B cell (primary cell): ENCODE results near the gene CREB5. TPM values are rescaled to one million over a fixed set of nuclear protein-coding genes. Genes with fewer than 3 reads are reported as not detected.

ENCODE experiments used
- ATAC-seq: fragments of 200-7000 bp; cut with Tn5 transposase; one replicate; pipeline ENCODE4 v1.10.0; 2021; ENCODE audit warnings: low read depth, mild to moderate bottlenecking, moderate number of reproducible peaks, moderate library complexity
- CTCF ChIA-PET: fragments of 350-600 bp; sonication (Branson Sonifier 250); formaldehyde crosslinking; loops from one replicate; lab custom pipeline; 2021; ENCODE audit warnings: antibody characterized with exemption, inconsistent platforms; lab: Charles Lee
- POLR2A ChIA-PET: fragments of 350-600 bp; sonication (Branson Sonifier 250); formaldehyde crosslinking; loops from one replicate; lab custom pipeline; 2021; ENCODE audit warnings: antibody characterized with exemption; lab: Charles Lee
- DNase-seq: peaks from one replicate; pipeline ENCODE4 v3.0.0; 2013
- H2AFZ ChIP-seq: 2 replicates; pipeline ENCODE4 v1.6.1; 2012; ENCODE audit warnings: mild to moderate bottlenecking, low read depth, low read length; ENCODE audit not compliant: insufficient read depth, poor library complexity, severe bottlenecking
- H3K27ac ChIP-seq, 2 donors: 1 replicate in 1 of 2; 2 replicates in 1 of 2; pipeline ENCODE4 v1.5.1; 2012 to 2013; ENCODE audit warnings: low read length in 2 of 2, mild to moderate bottlenecking in 2 of 2, moderate library complexity in 1 of 2
- H3K27me3 ChIP-seq, 4 experiments: fragments of 200-600 bp in 1 of 4; sonication (generic) in 1 of 4; replicated peaks in 1 of 4; 1 replicate in 2 of 4; 2 replicates in 2 of 4; pipeline versions ENCODE4 v1.6.1 to v1.7.0; 2013 to 2016; ENCODE audit warnings: low read length in 3 of 4, mild to moderate bottlenecking in 2 of 4, mixed read lengths in 1 of 4, moderate library complexity in 1 of 4; ENCODE audit not compliant: insufficient read depth in 4 of 4, control insufficient read depth in 3 of 4; ENCODE audit errors: control extremely low read depth in 1 of 4
- H3K36me3 ChIP-seq, 2 experiments: replicated peaks in 1 of 2; 1 replicate in 1 of 2; 2 replicates in 1 of 2; pipeline versions ENCODE4 v1.6.1 to v1.7.1; 2013; ENCODE audit warnings: low read length in 1 of 2; ENCODE audit not compliant: insufficient read depth in 2 of 2, control insufficient read depth in 1 of 2; ENCODE audit errors: control extremely low read depth in 1 of 2, extremely low read depth in 1 of 2
- H3K4me1 ChIP-seq, 2 donors: fragments of 200-600 bp in 1 of 2; sonication (generic) in 1 of 2; 1 replicate in 1 of 2; 2 replicates in 1 of 2; pipeline versions ENCODE4 v1.5.1 to v1.6.1; 2013 to 2017; ENCODE audit warnings: low read length in 2 of 2; ENCODE audit not compliant: control insufficient read depth in 2 of 2, insufficient read depth in 2 of 2
- H3K4me2 ChIP-seq: replicated peaks from 2 replicates; pipeline ENCODE3; 2012; ENCODE audit warnings: mild to moderate bottlenecking, low read depth, low read length; ENCODE audit not compliant: poor library complexity, severe bottlenecking
- H3K4me3 ChIP-seq, 5 experiments: fragments of 200-600 bp in 1 of 5; sonication (generic) in 1 of 5; 1 replicate in 3 of 5; 2 replicates in 2 of 5; pipeline versions ENCODE4 v1.5.1 to v1.7.0; 2011 to 2016; ENCODE audit warnings: low read length in 4 of 5, mild to moderate bottlenecking in 4 of 5, low read depth in 2 of 5, control low read depth in 1 of 5, moderate library complexity in 1 of 5; ENCODE audit not compliant: insufficient read depth in 1 of 5; ENCODE audit errors: control extremely low read depth in 1 of 5, extremely low read depth in 1 of 5
- H3K79me2 ChIP-seq: fragments of 200-600 bp; sonication (generic); one replicate; pipeline ENCODE4 v1.6.0; 2016; ENCODE audit warnings: low read length; ENCODE audit not compliant: control insufficient read depth, insufficient read depth
- H3K9ac ChIP-seq: fragments of 200-600 bp; sonication (generic); 2 replicates; pipeline ENCODE4 v1.6.1; 2017; ENCODE audit warnings: mild to moderate bottlenecking, low read length, moderate library complexity
- H3K9me3 ChIP-seq, 3 donors: one replicate each; pipeline versions ENCODE4 v1.6.1 to v1.7.1; 2013; ENCODE audit warnings: low read length in 2 of 3; ENCODE audit not compliant: control insufficient read depth in 2 of 3, insufficient read depth in 1 of 3; ENCODE audit errors: control extremely low read depth in 1 of 3
- H4K20me1 ChIP-seq: 2 replicates; pipeline ENCODE4 v1.6.0; 2012; ENCODE audit warnings: mild to moderate bottlenecking, low read length; ENCODE audit not compliant: insufficient read depth, control insufficient read depth, poor library complexity, severe bottlenecking
- H3K27ac Mint-ChIP-seq: one replicate; pipeline ENCODE4 v1.8.0; 2021; ENCODE audit warnings: mixed read lengths
- H3K27me3 Mint-ChIP-seq: one replicate; pipeline ENCODE4 v1.8.0; 2021; ENCODE audit warnings: mixed read lengths
- H3K4me1 Mint-ChIP-seq: one replicate; pipeline ENCODE4 v1.8.0; 2021; ENCODE audit warnings: mixed read lengths
- H3K4me3 Mint-ChIP-seq: one replicate; pipeline ENCODE4 v1.8.0; 2021; ENCODE audit warnings: mixed read lengths
- H3K9me3 Mint-ChIP-seq: one replicate; pipeline ENCODE4 v1.8.0; 2022; ENCODE audit warnings: mixed read lengths; ENCODE audit not compliant: insufficient read depth
- EZH2 ChIP-seq: IDR thresholded peaks from 2 replicates; pipeline ENCODE4 v1.6.1; 2012; ENCODE audit warnings: borderline replicate concordance, low read depth, mild to moderate bottlenecking, moderate library complexity, low read length; ENCODE audit not compliant: insufficient read depth, poor library complexity, severe bottlenecking
- WGBS: methylation state at CpG from one replicate; pipeline ENCODE4 v1.1.5; 2013; ENCODE audit warnings: missing lambda C conversion rate; ENCODE audit not compliant: insufficient coverage; 5-methylcytosine and 5-hydroxymethylcytosine counted together
- intact Hi-C: fragments of 100-400 bp; cut with micrococcal nuclease; formaldehyde crosslinking; loops from one replicate; pipeline ENCODE4 v1.10.0; 2022
- polyA plus RNA-seq: library from polyadenylated mRNA; depleted of rRNA; stranded (reverse); fragments of >200 nt; gene quantifications from 2 replicates; pipeline ENCODE4 v1.2.3, GENCODE V29; 2012
- total RNA-seq, 2 donors: library from RNA; stranded (reverse); fragments of 120-200 nt in 1 of 2; gene quantifications; 1 replicate in 1 of 2; 2 replicates in 1 of 2; pipeline versions ENCODE4 v1.2.3 to v1.2.4, GENCODE V29; 2013 to 2022
- TF ChIP-seq, protein P1 (sequence below): fragments of 200-600 bp; IDR thresholded peaks from one replicate; pipeline ENCODE4 v1.8.0; 2022; ENCODE audit warnings: antibody characterized with exemption, mild to moderate bottlenecking

The CREB5 gene
- total and polyA plus RNA-seq, 2 donors (not counting 1 experiment from before 2014, with no cell fraction given) = 0.05 to 0.95 TPM

DNA sequence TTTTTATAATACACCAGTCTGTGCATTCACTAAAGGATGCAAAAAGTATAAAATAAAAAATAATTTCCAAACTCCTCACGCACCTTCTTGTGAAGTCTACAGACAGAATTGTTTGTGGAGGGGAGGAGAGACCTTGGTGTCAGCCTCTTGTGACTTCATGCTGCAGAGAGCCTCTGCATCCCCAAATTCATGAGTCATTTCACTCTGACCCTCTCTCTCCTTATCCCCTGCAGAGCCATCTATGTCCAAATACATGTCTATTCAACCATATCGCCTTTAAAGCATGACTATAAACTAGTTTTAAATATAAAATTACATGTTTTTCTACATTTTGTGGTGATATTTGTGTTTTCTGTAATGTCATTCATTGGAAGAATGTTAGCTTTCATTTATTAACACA lies 6.0 kb downstream of the CREB5 start:
- Mint-ChIP-seq H3K27ac (no peak overlapping the region), H3K4me3 (no peak overlapping the region), H3K27me3 (peaks cover 43% of the 10 kb centered on the region), H3K4me1 (no peaks in the 10 kb centered on the region), H3K9me3 (no peaks in the 10 kb centered on the region)
- DNase-seq (no peak), ATAC-seq (no peak)
- H2AFZ ChIP-seq = no peak overlapping the region
- H3K27ac ChIP-seq = no peak overlapping the region
- ChIA-PET POLR2A (no interaction called here), CTCF (no interaction called here)
- no peaks in the 10 kb centered on the region for H3K4me1 ChIP-seq
- H3K9ac ChIP-seq = no peak overlapping the region
- H3K4me3 ChIP-seq = no peak overlapping the region
- peaks cover 0 to 22% (median 5%) of the 10 kb centered on the region in 4 experiments for H3K27me3 ChIP-seq
- WGBS = no CpG with 5 or more reads among the region's 2 CpGs
- no peaks in the 10 kb centered on the region for H3K9me3 ChIP-seq
- H4K20me1 ChIP-seq = no peaks in the 10 kb centered on the region
- no peak for TF ChIP-seq EZH2
- TF ChIP-seq, protein P1, sequence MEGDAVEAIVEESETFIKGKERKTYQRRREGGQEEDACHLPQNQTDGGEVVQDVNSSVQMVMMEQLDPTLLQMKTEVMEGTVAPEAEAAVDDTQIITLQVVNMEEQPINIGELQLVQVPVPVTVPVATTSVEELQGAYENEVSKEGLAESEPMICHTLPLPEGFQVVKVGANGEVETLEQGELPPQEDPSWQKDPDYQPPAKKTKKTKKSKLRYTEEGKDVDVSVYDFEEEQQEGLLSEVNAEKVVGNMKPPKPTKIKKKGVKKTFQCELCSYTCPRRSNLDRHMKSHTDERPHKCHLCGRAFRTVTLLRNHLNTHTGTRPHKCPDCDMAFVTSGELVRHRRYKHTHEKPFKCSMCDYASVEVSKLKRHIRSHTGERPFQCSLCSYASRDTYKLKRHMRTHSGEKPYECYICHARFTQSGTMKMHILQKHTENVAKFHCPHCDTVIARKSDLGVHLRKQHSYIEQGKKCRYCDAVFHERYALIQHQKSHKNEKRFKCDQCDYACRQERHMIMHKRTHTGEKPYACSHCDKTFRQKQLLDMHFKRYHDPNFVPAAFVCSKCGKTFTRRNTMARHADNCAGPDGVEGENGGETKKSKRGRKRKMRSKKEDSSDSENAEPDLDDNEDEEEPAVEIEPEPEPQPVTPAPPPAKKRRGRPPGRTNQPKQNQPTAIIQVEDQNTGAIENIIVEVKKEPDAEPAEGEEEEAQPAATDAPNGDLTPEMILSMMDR = no peak
- H3K36me3 ChIP-seq = no peaks in the 10 kb centered on the region
- intact Hi-C loops = loop anchor here (10.0 kb wide), 1 partner anchor 266 kb away; no protein-coding TSS in a partner anchor
- H3K4me2 ChIP-seq = no peak overlapping the region
- H3K79me2 ChIP-seq = no peaks in the 10 kb centered on the region

DNA sequence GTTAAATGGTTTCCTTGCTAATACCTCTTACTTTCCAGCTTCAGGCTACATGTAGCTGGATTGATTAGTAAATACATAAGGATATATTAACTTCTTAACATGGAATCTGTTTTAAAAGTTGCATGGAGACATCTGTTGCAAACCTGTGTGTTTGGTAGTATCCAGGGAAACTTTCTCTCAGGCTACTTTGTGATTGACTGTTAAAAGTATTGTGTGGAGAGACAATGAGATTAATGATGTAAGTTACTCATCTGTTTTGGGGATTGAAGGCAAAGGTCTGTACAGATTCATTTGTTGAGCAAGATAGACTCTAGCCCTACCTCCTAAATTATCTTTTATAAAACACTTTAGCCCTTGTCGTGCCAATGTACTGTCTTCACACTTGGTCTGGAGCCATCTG lies 6.6 kb downstream of the CREB5 start:
- no peak overlapping the region for H3K9ac ChIP-seq
- peaks cover 0 to 16% (median 4%) of the 10 kb centered on the region in 4 experiments for H3K27me3 ChIP-seq
- intact Hi-C loops = loop anchor here (10.0 kb wide), 1 partner anchor 266 kb away; no protein-coding TSS in a partner anchor
- ATAC-seq = no peak
- no peaks in the 10 kb centered on the region for H3K9me3 ChIP-seq
- Mint-ChIP-seq H3K9me3 (no peaks in the 10 kb centered on the region), H3K27ac (no peak overlapping the region), H3K27me3 (peaks cover 40% of the 10 kb centered on the region), H3K4me3 (no peak overlapping the region), H3K4me1 (no peaks in the 10 kb centered on the region)
- WGBS = no CpG with 5 or more reads among the region's 1 CpG
- TF ChIP-seq, protein P1 = no peak
- no peak for TF ChIP-seq EZH2
- no peaks in the 10 kb centered on the region for H3K79me2 ChIP-seq
- CTCF ChIA-PET = no interaction called here
- POLR2A ChIA-PET = no interaction called here
- no peaks in the 10 kb centered on the region for H3K36me3 ChIP-seq
- no peaks in the 10 kb centered on the region for H3K4me1 ChIP-seq
- H4K20me1 ChIP-seq = no peaks in the 10 kb centered on the region
- no peak overlapping the region for H3K4me2 ChIP-seq
- no peak overlapping the region for H3K27ac ChIP-seq
- H2AFZ ChIP-seq = no peak overlapping the region
- H3K4me3 ChIP-seq = no peak overlapping the region
- DNase-seq = no peak
